ENCODE results near the gene ZFYVE16. TPM values are rescaled to one million over a fixed set of nuclear protein-coding genes. Genes with fewer than 3 reads are reported as not detected.

Gene ZFYVE16
- total RNA-seq = 34.2 and 37.0 TPM in 2 replicates
- polyA plus RNA-seq = 9.8 and 12.9 TPM in 2 replicates
- 7.7 and 11.6 TPM in 2 replicates for polyA plus RNA-seq (2012)
- 1.3 and 6.0 TPM in 2 replicates for polyA minus RNA-seq (ENCODE audit: low replicate concordance)

GRCh38 chr5:80407735-80408483, at the start of gene ZFYVE16:
Gene ZFYVE16, plus strand, starts transcription at chr5:80408064. Its CDS starts 26,084 bp downstream, at chr5:80434148.
- Histone ChIP-seq H2AFZ (ENCODE audit: low read length) (peak within 1 kb of the TSS; percentile 88), H3K27ac (ENCODE audit: insufficient read depth, low read length) (peak within 1 kb of the TSS; percentile 97), H3K4me3 (replicated peaks in 1 of 4; ENCODE audit: control extremely low read depth in 1 of 4, insufficient read depth in 1 of 4, low read depth in 3 of 4, low read length in 4 of 4) (peak within 1 kb of the TSS; percentile 88 to 94 (median 90)), H3K9ac (ENCODE audit: insufficient read depth, low read length) (peak within 1 kb of the TSS; percentile 77), H3K4me1 (ENCODE audit: control insufficient read depth, extremely low read depth, insufficient read depth, low read length) (no peaks in the 10 kb centered on the region), H3K27me3 (ENCODE audit: control insufficient read depth, insufficient read depth, low read length) (no peaks in the 10 kb centered on the region), H3K79me2 (ENCODE audit: control insufficient read depth, insufficient read depth, low read length) (peaks cover 35% of the 10 kb centered on the region), H4K20me1 (ENCODE audit: control insufficient read depth, extremely low read depth, insufficient read depth, low read length) (no peaks in the 10 kb centered on the region), H3K9me3 (ENCODE audit: control insufficient read depth, insufficient read depth, low read depth, low read length) (no peaks in the 10 kb centered on the region), H3K4me2 (ENCODE audit: extremely low read depth, insufficient read depth, low read length) (peak within 1 kb of the TSS; percentile 85), H3K36me3 (ENCODE audit: control insufficient read depth, insufficient read depth, low read length) (peaks cover 2% of the 10 kb centered on the region)
- TF ChIP-seq CTCF (conservative IDR thresholded peaks at IDR 0.05 in 1 of 2, IDR thresholded peaks at IDR 0.05 in 1 of 2; ENCODE audit: low read depth in 1 of 2, low read length in 2 of 2) (peak; percentile 26 to 28), EZH2 (IDR thresholded peaks at IDR 0.05; ENCODE audit: low read length, missing control alignments) (no peak)
- peak; percentile 94 to 98 for DNase-seq (ENCODE audit: low read depth in 2 of 2)

GRCh38 chr5:80360914-80361444, 46.9 kb upstream of the ZFYVE16 start:
- Histone ChIP-seq H2AFZ (ENCODE audit: low read length) (no peak overlapping the region), H3K4me2 (ENCODE audit: extremely low read depth, insufficient read depth, low read length) (no peak overlapping the region), H3K79me2 (ENCODE audit: control insufficient read depth, insufficient read depth, low read length) (no peaks in the 10 kb centered on the region), H3K9me3 (ENCODE audit: control insufficient read depth, insufficient read depth, low read depth, low read length) (no peaks in the 10 kb centered on the region), H4K20me1 (ENCODE audit: control insufficient read depth, extremely low read depth, insufficient read depth, low read length) (no peaks in the 10 kb centered on the region), H3K27me3 (ENCODE audit: control insufficient read depth, insufficient read depth, low read length) (no peaks in the 10 kb centered on the region), H3K9ac (ENCODE audit: insufficient read depth, low read length) (no peak overlapping the region), H3K36me3 (ENCODE audit: control insufficient read depth, insufficient read depth, low read length) (no peaks in the 10 kb centered on the region), H3K27ac (ENCODE audit: insufficient read depth, low read length) (no peak overlapping the region), H3K4me1 (ENCODE audit: control insufficient read depth, extremely low read depth, insufficient read depth, low read length) (no peaks in the 10 kb centered on the region), H3K4me3 (replicated peaks in 1 of 4; ENCODE audit: control extremely low read depth in 1 of 4, insufficient read depth in 1 of 4, low read depth in 3 of 4, low read length in 4 of 4) (no peak overlapping the region)
- DNase-seq (ENCODE audit: low read depth in 2 of 2) = no peak
- TF ChIP-seq CTCF (conservative IDR thresholded peaks at IDR 0.05 in 1 of 2, IDR thresholded peaks at IDR 0.05 in 1 of 2; ENCODE audit: low read depth in 1 of 2, low read length in 2 of 2) = no peak
- no peak for TF ChIP-seq EZH2 (IDR thresholded peaks at IDR 0.05; ENCODE audit: low read length, missing control alignments)

GRCh38 chr5:80364892-80365291, 43.0 kb upstream of the ZFYVE16 start:
- no peaks in the 10 kb centered on the region for H3K4me1 ChIP-seq (ENCODE audit: control insufficient read depth, extremely low read depth, insufficient read depth, low read length)
- no peak overlapping the region for H3K4me3 ChIP-seq (replicated peaks in 1 of 4; ENCODE audit: control extremely low read depth in 1 of 4, insufficient read depth in 1 of 4, low read depth in 3 of 4, low read length in 4 of 4)
- no peaks in the 10 kb centered on the region for H3K36me3 ChIP-seq (ENCODE audit: control insufficient read depth, insufficient read depth, low read length)
- H4K20me1 ChIP-seq (ENCODE audit: control insufficient read depth, extremely low read depth, insufficient read depth, low read length) = no peaks in the 10 kb centered on the region
- H3K27me3 ChIP-seq (ENCODE audit: control insufficient read depth, insufficient read depth, low read length) = no peaks in the 10 kb centered on the region
- H3K79me2 ChIP-seq (ENCODE audit: control insufficient read depth, insufficient read depth, low read length) = no peaks in the 10 kb centered on the region
- TF ChIP-seq CTCF (conservative IDR thresholded peaks at IDR 0.05 in 1 of 2, IDR thresholded peaks at IDR 0.05 in 1 of 2; ENCODE audit: low read depth in 1 of 2, low read length in 2 of 2) (no peak), EZH2 (IDR thresholded peaks at IDR 0.05; ENCODE audit: low read length, missing control alignments) (no peak)
- no peak for DNase-seq (ENCODE audit: low read depth in 2 of 2)
- H3K9me3 ChIP-seq (ENCODE audit: control insufficient read depth, insufficient read depth, low read depth, low read length) = no peaks in the 10 kb centered on the region
- no peak overlapping the region for H3K27ac ChIP-seq (ENCODE audit: insufficient read depth, low read length)
- no peak overlapping the region for H3K9ac ChIP-seq (ENCODE audit: insufficient read depth, low read length)
- no peak overlapping the region for H3K4me2 ChIP-seq (ENCODE audit: extremely low read depth, insufficient read depth, low read length)
- H2AFZ ChIP-seq (ENCODE audit: low read length) = no peak overlapping the region
